MM.1S (cell line): ENCODE results near the gene YDJC.

ENCODE experiments used
- CTCF ChIP-seq: fragments of 300-600 bp; sonication (generic); IDR thresholded peaks from 2 replicates; pipeline ENCODE4 v1.5.1; 2016; ENCODE audit warnings: antibody characterized with exemption, low read length, mixed read lengths
- EZH2 ChIP-seq: fragments of 300-600 bp; sonication (generic); optimal IDR thresholded peaks from 2 replicates; pipeline ENCODE3; 2017; ENCODE audit warnings: low read depth, mild to moderate bottlenecking, antibody characterized with exemption, low read length, mixed read lengths
- EZH2phosphoT487 ChIP-seq: fragments of 300-600 bp; sonication (generic); IDR thresholded peaks from 2 replicates; pipeline ENCODE4 v1.6.1; 2018; ENCODE audit warnings: antibody characterized with exemption, low read length

DNA sequence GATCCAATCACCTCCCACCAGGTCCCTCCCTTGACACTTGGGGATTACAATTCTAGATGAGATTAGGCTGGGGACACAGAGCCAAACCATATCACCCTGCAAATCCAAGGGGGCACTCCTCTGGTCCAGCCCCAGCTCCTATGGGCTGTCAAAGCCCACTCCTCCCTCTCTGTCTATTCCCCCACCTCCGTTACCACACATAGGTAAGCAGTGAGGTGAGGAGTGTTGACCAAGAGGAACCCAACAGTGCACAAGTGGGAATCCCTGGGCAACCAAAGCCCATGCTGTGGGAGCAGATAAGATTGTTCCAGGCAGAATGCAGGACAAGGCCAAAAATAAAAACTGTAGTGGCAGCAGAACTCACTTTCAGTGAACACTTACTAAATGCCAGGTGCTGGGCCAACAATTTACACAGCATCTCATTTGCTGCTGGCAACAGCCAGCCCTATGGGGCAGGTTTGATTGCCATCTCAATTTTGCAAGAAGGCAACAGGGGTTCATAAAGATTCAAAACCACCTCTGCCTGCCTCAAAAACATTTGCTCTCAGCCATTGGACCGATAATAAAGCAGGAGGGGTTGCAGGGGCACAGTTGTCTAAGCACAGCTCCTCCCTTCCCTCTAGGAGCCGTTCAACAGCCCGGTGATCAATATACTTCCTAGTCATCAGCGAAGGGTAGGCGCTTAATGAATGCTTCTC is 21.1 kb upstream of the YDJC start:
- no peak for TF ChIP-seq CTCF
- no peak for TF ChIP-seq EZH2
- no peak for TF ChIP-seq EZH2phosphoT487
